Bone marrow (tissue), 2 donors: ENCODE measurements around the gene POLR2I.
"Not testable (repeated sequence)": the region's sequence is repeated elsewhere in the genome, so short reads cannot be mapped to it uniquely, and the experiment has no call there.

Experiments
- DNase-seq, 2 donors: peaks; one replicate each; lab custom pipeline; 2025; lab: John Stamatoyannopoulos, UW

The POLR2I gene

DNA sequence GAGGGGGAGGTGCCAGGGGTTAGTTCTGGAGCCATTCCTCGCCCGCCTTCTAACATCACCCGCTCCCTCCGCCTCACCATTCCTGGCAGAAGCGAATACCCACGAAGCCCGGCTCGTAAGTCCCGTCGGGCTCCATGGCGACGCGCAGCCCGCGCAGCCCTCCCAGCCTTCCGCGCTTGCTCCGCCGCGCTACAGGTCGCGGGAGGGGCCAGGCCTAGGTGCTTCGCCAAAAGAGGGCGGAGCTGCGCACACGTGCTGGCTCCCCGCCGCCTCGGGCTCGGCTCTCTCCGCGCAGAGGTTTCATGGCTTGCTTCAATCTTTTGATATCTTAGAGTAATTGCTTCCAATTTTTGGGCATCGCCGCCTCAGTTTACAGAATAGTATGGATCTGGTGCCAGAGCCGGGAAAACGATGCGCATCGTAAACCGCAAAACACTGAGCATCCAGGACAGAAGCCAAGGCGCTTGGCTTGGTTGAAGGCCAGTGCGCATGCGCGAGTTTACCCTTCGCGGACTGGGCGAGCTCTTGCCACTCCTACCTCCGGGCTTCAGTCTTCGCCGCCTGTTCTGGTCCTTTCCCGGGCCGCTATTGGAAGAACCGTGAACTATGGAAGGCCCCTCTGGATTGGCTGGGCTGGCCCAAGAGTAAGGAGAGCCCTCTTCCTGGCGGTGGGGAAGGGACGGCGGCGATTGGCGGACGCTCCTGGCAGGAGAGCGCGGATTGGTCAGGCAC is at the start of gene POLR2I:
TSS of gene POLR2I (minus strand) at position 155 of the 732 bp plus-strand sequence. CDS start at position 136, 19 bp downstream.
- peak; percentile 99 for DNase-seq

DNA sequence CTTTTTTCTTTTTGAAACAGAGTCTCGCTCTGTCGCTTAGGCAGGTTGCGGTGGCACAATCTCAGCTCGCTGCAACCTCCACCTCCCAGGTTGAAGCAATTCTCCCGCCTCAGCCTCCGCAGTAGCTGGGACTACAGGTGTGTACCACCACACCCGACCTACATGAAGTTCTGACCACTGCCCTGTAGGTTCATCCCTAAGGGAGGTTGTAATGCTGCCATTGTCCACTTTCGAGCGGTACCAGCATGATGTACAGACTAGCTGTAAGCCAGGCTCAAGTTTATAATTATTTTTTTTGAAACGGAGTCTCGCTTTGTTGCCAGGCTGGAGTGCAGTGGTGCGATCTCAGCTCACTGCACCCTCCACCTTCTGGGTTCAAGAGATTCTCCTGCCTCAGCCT is 49.1 kb upstream of the POLR2I start:
- no peak for DNase-seq

DNA sequence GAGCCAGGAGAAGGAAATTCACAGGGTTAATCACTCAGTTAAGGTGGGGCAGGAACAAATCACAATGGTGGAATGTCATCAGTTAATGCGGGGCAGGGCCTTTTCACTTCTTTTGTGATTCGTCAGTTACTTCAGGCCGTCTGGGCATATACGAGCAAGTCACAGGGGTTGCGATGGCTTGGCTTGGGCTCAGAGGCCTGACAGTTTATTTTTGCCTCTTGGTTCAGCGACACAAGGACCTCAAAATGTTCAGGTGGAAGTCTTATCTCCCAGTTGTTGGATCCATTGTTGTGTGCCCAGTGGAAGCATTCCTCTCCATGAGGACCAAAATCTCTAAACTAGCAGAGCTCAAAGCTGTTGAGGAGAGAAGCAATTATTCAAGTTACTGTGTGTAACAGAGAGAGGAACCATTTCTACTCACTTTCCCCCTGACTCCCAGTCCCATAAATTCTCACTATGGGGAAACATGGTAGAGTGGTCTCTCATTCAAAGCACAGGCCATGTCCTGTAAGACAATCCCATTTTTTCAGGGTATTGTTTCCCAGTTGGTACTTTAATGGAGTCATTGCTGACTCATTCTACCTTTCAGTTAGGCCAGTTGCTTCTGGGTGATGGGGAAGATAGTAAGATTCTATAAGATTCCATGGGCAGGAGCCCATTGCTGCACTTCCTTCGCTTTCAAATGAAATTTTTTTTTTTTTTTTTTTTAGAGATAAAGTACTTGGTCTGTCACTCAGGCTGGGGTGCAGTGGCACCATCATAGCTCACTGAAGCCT is 46.3 kb upstream of the POLR2I start:
- DNase-seq: no peak

DNA sequence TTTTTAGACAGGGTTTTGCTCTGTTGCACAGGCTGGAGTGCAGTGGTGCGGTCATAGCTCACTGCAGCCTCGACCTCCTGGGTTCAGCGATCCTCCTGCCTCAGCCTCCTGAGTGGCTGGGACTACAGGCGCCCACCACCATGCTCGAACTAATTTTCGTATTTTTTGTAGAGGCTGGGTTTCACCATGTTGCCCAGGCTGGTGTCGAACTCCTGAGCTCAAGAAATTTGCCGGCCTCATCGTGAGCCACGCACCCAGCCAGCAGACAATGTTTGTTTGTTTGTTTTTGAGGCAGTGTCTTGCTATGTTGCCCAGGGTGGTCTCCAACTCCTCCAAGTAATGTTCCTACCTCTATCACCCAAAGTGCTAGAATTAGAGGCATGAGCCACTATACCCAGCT is 38.5 kb upstream of the POLR2I start:
- no peak for DNase-seq

- DNase-seq: no peak
Measured at GRCh38 chr19:36152352-36153091, 37.8 kb upstream of the POLR2I start, which contains the start of gene COX7A1. TSS of gene COX7A1 (minus strand) at chr19:36152447. CDS start at chr19:36152407, 40 bp downstream.

DNA sequence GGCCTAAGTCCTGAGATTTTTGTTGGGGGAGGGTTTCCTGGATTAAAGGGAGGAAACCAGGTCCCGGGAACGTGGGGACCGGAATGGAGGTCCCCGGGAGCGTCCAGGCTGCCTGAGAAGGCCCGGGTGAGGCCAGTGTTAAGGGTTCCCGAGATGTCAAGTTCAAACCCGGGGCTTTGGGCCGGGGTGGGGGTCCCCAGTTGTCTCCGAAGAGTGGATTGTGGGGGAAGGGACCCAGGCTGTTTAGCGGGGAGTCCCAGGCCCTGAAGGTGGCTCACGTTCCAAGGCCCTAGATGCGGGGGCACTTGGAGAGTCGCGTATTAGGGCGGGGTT is 37.3 kb upstream of the POLR2I start:
- DNase-seq: no peak

- no peak for DNase-seq
Measured at GRCh38 chr19:36151144-36152018, 36.7 kb upstream of the POLR2I start.

DNA sequence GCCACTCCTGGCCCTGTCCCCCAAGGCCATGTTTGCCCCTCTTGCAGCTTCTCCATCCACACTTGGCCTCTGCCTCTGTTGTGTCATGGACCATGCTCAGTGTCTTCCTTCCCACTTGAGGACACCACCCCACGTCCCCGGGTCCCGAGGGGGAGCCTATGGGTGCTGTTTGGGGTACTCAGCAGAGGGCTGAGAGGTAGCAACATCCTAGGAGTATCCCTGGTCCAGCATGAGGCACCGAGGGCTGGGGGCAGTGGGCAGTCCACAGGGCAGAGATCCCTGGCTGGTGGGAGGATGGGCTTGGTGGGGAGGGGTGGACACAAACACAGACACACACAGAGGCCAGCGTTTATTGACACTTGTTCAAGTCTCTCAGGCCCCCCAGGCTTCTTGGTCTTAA is 35.9 kb upstream of the POLR2I start:
- DNase-seq: no peak

- DNase-seq: no peak
Measured at GRCh38 chr19:36149673-36150406, 35.2 kb upstream of the POLR2I start.

GRCh38 chr19:36144624-36145023 is 29.9 kb upstream of the POLR2I start:
- no peak for DNase-seq

DNA sequence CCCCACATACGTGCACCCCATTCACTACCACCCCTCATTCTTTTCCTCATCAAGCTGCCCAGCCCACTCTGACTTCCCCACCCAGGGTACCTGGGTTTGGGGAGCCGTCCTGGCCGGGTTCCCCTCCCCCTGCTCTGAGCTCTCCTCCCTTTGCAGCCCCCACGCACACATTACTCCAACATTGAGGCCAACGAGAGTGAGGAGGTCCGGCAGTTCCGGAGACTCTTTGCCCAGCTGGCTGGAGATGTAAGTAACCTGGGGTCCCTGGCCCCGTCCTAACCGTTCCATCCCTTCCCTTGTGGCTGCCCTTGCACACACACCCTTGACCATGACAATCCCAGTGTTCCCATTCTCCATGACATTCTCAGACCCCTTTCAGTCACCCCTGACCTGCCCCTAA is 27.8 kb upstream of the POLR2I start:
- DNase-seq: no peak

DNA sequence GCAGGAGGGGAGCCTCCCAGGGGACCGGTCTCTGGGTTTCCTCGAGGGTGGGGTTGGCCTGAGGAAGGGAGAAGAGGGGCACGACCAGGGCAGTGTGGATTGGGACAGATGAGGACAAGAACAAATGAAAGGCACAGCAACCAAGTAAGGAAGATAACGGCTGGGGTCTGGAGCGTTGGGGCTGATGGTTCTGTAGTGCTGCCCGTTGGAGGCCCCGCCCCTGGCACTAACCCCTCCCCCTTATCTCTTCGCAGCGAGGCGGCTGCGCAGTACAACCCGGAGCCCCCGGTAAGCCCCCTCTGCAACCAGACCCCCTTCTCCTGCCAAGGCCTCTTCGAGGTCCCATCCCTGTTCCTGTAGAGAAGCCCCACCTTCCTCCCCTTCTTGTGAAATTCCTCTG is 27.4 kb upstream of the POLR2I start:
- no peak for DNase-seq

- DNase-seq: peak; percentile 65 to 83
Measured at GRCh38 chr19:36141039-36141927, 26.6 kb upstream of the POLR2I start.

- no peak for DNase-seq
Measured at GRCh38 chr19:36140304-36141038, 25.8 kb upstream of the POLR2I start.

DNA sequence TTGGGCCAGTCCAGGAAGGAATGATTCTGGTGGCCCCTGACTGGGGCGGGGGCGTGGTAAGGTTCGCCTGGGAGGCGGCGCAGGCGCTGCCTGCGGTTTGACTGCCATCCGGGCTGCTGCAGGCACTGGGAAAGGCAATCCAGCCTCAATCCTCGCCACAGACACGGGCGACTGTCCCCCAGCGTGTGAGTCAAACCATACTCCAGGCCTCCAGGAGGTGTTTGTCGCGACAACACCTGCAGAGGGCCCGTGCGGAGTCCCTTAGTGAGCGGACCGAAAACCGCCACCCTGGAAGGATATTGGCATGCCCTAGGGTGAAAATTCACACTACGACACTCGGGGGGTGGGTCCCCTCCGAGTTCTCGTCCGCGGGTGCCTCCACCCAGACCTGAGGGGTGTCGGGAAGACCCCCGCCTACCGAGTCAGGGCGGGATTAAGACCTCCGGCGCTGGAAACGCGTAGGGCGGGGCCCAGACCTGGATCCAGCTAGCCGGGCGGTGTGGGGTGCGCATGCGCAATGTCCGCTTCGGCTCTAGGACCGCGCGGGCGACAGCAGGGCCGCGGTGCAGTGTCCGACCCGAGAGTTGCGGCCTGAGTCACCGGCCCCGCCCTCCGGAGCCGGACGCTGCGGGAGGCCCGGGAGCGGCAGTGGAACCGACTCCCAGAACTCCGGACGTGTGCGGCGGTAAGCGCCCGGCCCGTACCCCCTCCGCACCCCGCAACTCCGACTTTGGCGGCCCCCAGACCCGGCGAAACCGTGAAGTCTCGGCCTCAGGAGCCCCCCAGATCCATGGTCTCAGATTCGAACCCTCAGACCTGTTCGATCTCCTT is 25.0 kb upstream of the POLR2I start, which contains the start of gene CAPNS1:
TSS of gene CAPNS1 (plus strand) at position 594 of the 831 bp plus-strand sequence. CDS start 946 bp downstream, outside the sequence.
- DNase-seq: peak; percentile 86 to 87

- DNase-seq: no peak
Measured at GRCh38 chr19:36139120-36139472, 24.4 kb upstream of the POLR2I start.

- no peak for DNase-seq
Measured at GRCh38 chr19:36136964-36137686, 22.4 kb upstream of the POLR2I start.

- DNase-seq: not testable (repeated sequence)
Measured at GRCh38 chr19:36134867-36135266, 20.2 kb upstream of the POLR2I start.
